ENCODE data around the gene STT3B.

GRCh38 chr3:31546162-31546561, 13.4 kb downstream of the STT3B start:
- TF ChIP-seq RFX5 (IDR thresholded peaks at IDR 0.05; ENCODE audit: low read depth, low read length) = no peak
- no peak for TF ChIP-seq SMC3 (IDR thresholded peaks at IDR 0.05; ENCODE audit: low read depth, low read length)
- no peak for TF ChIP-seq CTCF (conservative IDR thresholded peaks at IDR 0.05; ENCODE audit: low read depth, low read length)
- TF ChIP-seq POLR2A (IDR thresholded peaks at IDR 0.05; ENCODE audit: low read depth, low read length) = no peak
